Measurements from ENCODE around the gene SCAANT1. TPM values are rescaled to one million over a fixed set of nuclear protein-coding genes. Genes with fewer than 3 reads are reported as not detected.

Gene SCAANT1
- total RNA-seq, 2 experiments from 2014 or later, result not detected

- ChIA-PET CTCF (no interaction called here), POLR2A (no interaction called here)
These were observed 25.8 kb upstream of the SCAANT1 start for GRCh38 chr3:63937661-63938651.

GRCh38 chr3:63936925-63937324 lies 24.7 kb upstream of the SCAANT1 start:
- CTCF ChIA-PET, result no interaction called here
- POLR2A ChIA-PET, result no interaction called here

GRCh38 chr3:63934041-63934866 lies 22.1 kb upstream of the SCAANT1 start:
- ChIA-PET POLR2A (no interaction called here), CTCF (no interaction called here)

DNA sequence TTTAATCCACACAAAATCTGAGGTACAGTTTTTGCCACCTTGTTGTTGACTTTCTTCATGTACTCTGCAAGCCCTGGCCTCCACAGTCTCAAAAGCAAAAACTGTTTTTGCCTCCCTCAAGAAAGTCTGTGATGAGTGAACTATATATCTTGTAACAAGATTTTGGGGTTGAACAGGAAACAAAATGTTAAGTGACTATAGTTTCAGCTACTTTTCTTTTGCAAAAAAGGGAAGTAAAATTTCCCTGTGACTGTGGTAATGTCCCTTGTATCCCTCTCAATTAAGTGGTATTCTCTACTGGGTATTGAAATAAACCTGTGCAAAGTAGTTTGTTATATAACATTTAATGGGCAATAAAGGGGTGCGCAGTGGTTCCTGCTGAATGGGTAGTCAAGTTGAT lies 21.3 kb upstream of the SCAANT1 start:
- ChIA-PET POLR2A (no interaction called here), CTCF (no interaction called here)

- POLR2A ChIA-PET, result no interaction called here
- CTCF ChIA-PET, result no interaction called here
These were observed 20.5 kb upstream of the SCAANT1 start for GRCh38 chr3:63932509-63933212.

DNA sequence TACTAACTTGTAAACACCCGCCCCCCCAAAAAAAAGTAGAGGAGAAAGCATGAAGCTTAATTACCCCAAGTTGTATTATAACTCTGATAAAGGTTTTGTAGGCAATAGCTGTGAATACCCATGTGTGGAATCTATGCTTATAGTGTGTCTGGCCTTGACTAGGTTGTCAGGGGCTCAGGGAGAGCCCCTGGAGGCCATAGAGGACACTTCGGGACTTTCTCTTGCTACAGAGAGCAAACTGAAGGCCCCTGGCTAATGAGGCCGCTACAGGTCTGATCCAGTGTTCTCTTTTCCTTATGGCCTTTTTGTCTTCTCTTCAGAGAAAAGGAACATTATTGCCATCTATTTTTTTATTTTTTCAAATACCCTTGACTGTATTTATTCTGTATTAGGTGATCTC lies 19.1 kb upstream of the SCAANT1 start:
- POLR2A ChIA-PET, result no interaction called here
- CTCF ChIA-PET, result no interaction called here

DNA sequence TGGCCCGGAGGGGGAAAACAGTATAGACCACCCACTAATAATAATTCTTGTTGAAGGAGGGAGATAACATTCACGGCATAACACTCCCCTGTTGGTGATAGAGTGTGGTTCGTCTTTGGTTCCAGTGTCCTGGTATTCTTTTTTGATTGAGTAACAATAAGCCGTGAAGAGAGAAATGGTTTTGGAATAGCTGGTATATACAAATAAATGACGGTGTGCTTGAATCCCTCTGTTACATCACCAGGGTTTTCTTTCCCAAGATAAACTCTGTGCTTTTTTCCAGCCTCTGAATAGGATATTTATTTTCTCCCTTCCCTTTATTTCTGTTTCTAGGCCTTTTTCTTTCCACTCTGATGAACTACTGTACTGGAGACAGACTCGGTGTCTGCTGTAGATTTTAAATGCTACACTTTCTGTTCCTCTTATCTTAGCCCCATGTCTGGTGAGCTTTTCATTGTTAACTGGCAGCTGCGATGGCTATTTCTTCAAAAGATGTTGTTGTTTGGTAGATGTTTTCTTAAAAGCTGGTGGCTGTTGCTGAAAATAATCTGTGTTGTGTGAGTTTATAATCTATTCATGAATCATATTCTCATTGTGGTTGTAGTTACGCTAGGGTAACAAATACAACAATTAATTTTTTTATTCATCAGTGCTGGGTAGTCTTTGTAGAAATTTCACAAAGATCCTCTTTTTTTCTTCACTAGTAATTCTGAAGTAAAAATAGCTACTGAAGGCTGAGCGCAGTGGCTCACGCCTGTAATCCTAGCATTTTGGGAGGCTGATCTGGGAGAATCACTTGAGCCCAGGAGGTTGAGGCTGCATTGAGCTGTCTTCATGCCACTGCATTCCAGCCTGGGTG lies 15.5 kb upstream of the SCAANT1 start:
- ChIA-PET POLR2A (no interaction called here), CTCF (no interaction called here)

GRCh38 chr3:63926309-63926708 lies 14.1 kb upstream of the SCAANT1 start:
- ChIA-PET POLR2A (no interaction called here), CTCF (no interaction called here)

GRCh38 chr3:63922491-63923199 lies 10.5 kb upstream of the SCAANT1 start:
- CTCF ChIA-PET, result no interaction called here
- POLR2A ChIA-PET, result interaction anchor here (0.5 kb wide), 1 partner anchor 74 kb away, joined by 9 read pairs; no protein-coding TSS in a partner anchor

- ChIA-PET POLR2A (no interaction called here), CTCF (no interaction called here)
These were observed 9.7 kb upstream of the SCAANT1 start for GRCh38 chr3:63921741-63922482.

GRCh38 chr3:63920001-63920400 lies 7.8 kb upstream of the SCAANT1 start:
- CTCF ChIA-PET, result no interaction called here
- POLR2A ChIA-PET, result no interaction called here

- CTCF ChIA-PET, result no interaction called here
- POLR2A ChIA-PET, result no interaction called here
These were observed 6.1 kb upstream of the SCAANT1 start for GRCh38 chr3:63918321-63918720.

- ChIA-PET CTCF (interaction anchor here (0.8 to 1.5 kb wide), 3 partner anchors 29 to 64 kb away, joined by 4 to 6 read pairs (median 4); no protein-coding TSS in a partner anchor), POLR2A (no interaction called here)
These were observed 2.1 kb upstream of the SCAANT1 start for GRCh38 chr3:63914312-63914711.

DNA sequence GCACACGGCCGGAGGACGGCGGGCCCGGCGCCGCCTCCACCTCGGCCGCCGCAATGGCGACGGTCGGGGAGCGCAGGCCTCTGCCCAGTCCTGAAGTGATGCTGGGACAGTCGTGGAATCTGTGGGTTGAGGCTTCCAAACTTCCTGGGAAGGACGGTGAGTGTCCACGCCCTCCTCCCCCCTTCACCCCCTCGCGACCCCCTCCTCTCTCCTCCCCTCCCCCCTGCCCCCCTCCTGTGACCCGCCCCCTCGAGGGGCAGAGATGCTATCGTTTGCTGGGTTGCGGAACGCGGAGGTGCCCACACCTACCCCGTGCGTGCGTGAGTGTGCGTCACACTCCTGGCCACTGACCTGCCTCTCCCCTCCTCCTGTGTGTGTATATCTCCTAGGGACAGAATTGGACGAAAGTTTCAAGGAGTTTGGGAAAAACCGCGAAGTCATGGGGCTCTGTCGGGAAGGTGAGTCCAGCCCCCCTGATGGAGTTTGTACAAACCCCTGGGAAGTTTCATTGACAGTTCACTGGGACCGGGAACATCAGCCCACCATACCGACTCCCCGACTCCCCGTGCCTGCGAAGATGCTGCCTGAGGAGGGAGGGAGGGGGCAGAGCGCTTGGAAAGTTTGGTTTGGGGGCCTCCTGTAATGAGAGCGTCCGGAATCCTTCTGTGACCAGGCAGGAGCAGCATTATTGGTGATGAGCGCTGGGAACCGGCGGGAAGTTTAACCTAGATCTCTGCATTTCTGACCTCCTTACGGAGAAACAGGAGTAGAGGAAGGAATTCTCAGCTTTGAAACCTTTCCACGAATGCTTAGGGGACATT lies 795 bp upstream of the SCAANT1 start:
- CTCF ChIA-PET, result interaction anchor here (0.8 to 0.9 kb wide), 2 partner anchors 17 to 111 kb away, joined by 3 to 4 read pairs; partner anchors contain the start of gene PSMD6
- POLR2A ChIA-PET, result interaction anchor here (1.2 to 1.8 kb wide), 2 partner anchors 17 to 38 kb away, joined by 4 to 10 read pairs; no protein-coding TSS in a partner anchor

DNA sequence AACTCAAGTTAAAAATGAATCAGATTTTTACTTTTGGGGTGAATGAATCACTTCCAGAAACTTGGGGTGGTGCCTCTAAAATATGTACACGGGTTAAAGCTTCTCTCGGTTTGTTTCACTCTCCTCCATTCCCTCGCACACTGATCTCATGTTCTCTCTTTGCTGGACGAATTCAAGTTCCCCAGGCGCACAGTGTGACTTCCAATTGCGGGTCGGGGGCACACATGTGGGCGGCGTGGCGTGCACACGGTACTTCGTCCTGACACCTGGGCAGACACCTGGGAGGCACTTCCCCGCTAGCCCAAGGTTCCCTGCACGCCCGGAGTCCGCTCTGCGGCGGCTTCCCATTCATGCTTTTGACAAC lies 692 bp downstream of the SCAANT1 start:
- ChIA-PET POLR2A (interaction anchor here (0.6 to 1.8 kb wide), 4 partner anchors 16 to 67 kb away, joined by 3 to 10 read pairs (median 4); partner anchors contain the start of genes ATXN7 and THOC7), CTCF (interaction anchor here (1.1 kb wide), 1 partner anchor 72 kb away, joined by 3 read pairs; no protein-coding TSS in a partner anchor)

- ChIA-PET CTCF (interaction anchor here (1.7 kb wide), 1 partner anchor 47 kb away, joined by 4 read pairs; the partner anchor contains the start of genes ATXN7 and THOC7), POLR2A (interaction anchor here (1.6 to 1.8 kb wide), 2 partner anchors 15 to 48 kb away, joined by 4 to 10 read pairs; partner anchors contain the start of genes ATXN7 and THOC7)
These were observed 1.3 kb downstream of the SCAANT1 start for GRCh38 chr3:63910891-63911290.

- POLR2A ChIA-PET, result no interaction called here
- CTCF ChIA-PET, result interaction anchor here (1.7 kb wide), 1 partner anchor 46 kb away, joined by 4 read pairs; the partner anchor contains the start of genes ATXN7 and THOC7
These were observed 2.2 kb downstream of the SCAANT1 start for GRCh38 chr3:63910001-63910400.

Data from activated CD8-positive, alpha-beta memory T cell treated with anti-CD3 and anti-CD28 coated beads for 36 hours (primary cell).